IPS DF 6.9 (cell line): ENCODE measurements around the gene PLCD1.

Source experiments
- DNase-seq: peaks from one replicate; pipeline ENCODE4 v3.0.0-alpha.2; 2013; ENCODE audit warnings: low read depth, low spot score
- H3K27ac ChIP-seq: one replicate; pipeline ENCODE4 v1.5.1; 2013; ENCODE audit warnings: low read length, control low read depth
- H3K27me3 ChIP-seq: 2 replicates; pipeline ENCODE4 v1.6.1; 2013; ENCODE audit warnings: mild to moderate bottlenecking, low read length; ENCODE audit not compliant: control insufficient read depth, insufficient read depth
- H3K36me3 ChIP-seq: 2 replicates; pipeline ENCODE4 v1.6.1; 2013; ENCODE audit warnings: low read length; ENCODE audit not compliant: control insufficient read depth, insufficient read depth
- H3K4me1 ChIP-seq: 2 replicates; pipeline ENCODE4 v1.6.1; 2013; ENCODE audit warnings: low read length; ENCODE audit not compliant: control insufficient read depth, insufficient read depth
- H3K4me3 ChIP-seq: 2 replicates; pipeline ENCODE4 v1.5.1; 2013; ENCODE audit warnings: mild to moderate bottlenecking, low read length
- H3K9me3 ChIP-seq: 2 replicates; pipeline ENCODE4 v1.6.1; 2013; ENCODE audit warnings: low read length, inconsistent platforms; ENCODE audit not compliant: control insufficient read depth, insufficient read depth
- WGBS: extraction: QIAGEN DNeasy Blood & Tissue Kit; methylation state at CpG from one replicate; pipeline ENCODE4 v1.1.7; 2013; ENCODE audit warnings: mixed read lengths, missing lambda C conversion rate; ENCODE audit not compliant: insufficient read length, insufficient coverage; 5-methylcytosine and 5-hydroxymethylcytosine counted together

PLCD1 gene

DNA sequence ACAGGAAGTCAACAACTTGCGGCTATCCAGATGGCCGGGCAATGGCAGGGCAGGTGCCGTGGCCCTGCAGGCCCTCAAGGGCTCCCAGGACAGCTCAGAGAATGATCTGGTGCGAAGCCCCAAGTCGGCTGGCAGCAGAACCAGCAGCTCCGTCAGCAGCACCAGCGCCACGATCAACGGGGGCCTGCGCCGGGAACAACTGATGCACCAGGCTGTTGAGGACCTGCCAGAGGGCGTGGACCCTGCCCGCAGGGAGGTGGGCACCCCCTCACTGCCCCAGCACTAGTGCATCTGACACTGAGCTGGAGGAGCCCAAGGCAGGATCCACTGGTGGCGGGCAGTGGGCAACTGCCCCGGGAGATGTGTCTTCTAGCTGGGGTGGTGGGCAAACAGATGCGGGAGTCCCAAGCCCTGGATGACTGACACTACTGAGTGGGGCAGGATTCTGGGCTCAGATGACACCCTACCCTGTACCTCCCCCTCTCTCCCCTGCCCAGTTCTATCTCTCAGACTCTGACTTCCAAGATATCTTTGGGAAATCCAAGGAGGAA lies 22.9 kb downstream of the PLCD1 start:
- Histone ChIP-seq H3K9me3 (no peaks in the 10 kb centered on the region), H3K27ac (no peak overlapping the region), H3K27me3 (no peaks in the 10 kb centered on the region), H3K36me3 (0 out of 2 replicates have a peak, but pooled peaks cover 5% of the 10 kb centered on the region), H3K4me3 (no peak overlapping the region), H3K4me1 (no peaks in the 10 kb centered on the region)
- no CpG with 5 or more reads among the region's 16 CpGs for WGBS
- no peak for DNase-seq

DNA sequence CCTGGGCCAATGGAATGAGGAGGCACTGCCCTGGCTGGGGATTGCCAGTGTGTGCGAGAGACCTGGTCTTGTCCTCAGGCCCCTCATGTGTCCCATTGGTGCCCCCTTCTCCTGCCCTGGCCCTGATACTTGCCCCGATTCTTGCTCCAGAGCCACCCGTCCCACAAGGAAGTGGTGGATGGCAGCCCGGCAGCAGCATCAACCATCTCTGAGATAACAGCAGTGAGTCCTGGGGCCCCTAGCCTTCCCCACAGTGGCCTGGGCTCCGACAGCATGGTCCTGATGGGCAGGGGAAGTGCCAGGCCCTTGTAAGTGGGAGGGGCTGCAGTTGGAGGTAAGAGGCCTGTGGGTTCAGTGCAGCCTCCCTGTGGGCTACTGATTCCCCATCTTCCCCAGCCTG lies 23.4 kb downstream of the PLCD1 start:
- WGBS, result no CpG with 5 or more reads among the region's 5 CpGs
- Histone ChIP-seq H3K36me3 (0 out of 2 replicates have a peak, but pooled peaks cover 5% of the 10 kb centered on the region), H3K27me3 (no peaks in the 10 kb centered on the region), H3K9me3 (no peaks in the 10 kb centered on the region), H3K4me1 (no peaks in the 10 kb centered on the region), H3K27ac (no peak overlapping the region), H3K4me3 (no peak overlapping the region)
- DNase-seq, result no peak

DNA sequence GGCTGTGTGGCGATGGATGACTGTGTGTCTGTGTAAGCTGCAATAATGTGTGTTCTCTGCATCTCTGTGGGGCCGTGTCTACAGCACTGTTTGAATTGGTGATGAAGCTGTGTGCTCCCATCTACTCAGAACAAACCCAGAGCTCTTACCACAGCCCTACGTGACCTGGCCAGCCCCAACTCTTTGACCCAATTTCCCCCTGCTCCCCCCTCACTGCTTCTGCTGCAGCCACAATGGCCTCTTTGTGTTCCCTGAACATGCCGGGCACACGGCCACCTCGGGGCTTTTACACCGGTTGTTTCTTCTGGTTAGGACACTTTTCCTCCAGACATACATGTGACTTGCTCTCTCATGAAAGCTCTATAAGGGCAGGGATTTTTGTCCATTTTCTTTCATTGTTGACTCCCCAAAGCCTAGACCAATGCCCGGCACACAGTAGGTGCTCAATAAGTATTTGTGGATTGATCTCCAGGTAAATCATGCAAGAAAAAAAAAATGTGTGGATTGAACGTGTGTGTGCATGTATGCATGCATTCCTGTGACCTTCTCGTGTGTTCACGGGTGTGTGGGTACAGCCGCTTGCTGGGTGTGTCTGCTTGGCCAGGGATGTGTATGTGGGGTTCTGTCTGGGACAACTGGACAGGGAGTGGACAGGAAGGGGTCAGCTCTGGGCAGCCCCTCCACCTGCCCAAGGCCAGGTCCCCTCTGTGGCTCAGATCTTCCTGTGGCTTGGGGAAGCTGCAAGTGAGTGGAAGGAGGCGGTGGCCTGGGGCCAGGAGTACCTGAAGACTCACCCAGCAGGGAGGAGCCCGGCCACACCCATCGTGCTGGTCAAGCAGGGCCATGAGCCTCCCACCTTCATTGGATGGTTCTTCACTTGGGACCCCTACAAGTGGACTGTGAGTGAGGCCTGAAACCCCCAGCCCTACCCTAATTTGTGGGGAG lies 24.1 kb downstream of the PLCD1 start:
- Histone ChIP-seq H3K4me3 (no peak overlapping the region), H3K9me3 (no peaks in the 10 kb centered on the region), H3K27me3 (no peaks in the 10 kb centered on the region), H3K27ac (no peak overlapping the region), H3K36me3 (0 out of 2 replicates have a peak, but pooled peaks cover 5% of the 10 kb centered on the region), H3K4me1 (no peaks in the 10 kb centered on the region)
- no CpG with 5 or more reads among the region's 15 CpGs for WGBS
- DNase-seq, result no peak

DNA sequence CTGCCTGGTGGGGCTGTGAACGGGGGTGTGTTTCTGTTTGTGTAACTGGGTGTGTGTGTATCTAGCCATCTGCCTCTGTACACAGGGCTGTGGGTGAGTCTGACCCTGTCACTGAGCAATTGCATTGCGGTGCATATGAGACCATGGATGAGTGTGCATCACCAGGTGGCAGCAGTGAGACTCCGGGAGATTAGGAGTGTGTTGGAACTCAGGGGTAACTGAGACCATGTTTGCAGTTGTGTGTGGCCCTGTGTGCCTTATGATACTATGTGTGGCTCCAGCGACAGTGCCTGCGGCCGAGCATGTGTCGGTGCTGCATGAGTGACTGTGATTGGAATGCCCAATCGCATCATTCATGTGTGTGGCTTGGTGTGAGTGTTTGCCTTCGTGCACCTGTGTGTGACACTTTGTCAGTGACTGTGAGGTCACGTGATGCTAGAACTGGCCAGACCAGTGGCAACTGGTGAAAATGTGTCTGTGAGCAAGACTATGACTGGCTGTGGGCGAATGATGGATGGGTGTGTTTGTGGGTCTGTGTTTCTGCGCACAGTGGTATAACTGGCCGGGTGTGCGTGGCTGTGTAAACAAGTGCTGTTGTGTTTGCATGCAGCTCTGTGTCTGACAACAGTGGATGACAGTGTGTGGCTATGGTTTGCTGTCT lies 24.9 kb downstream of the PLCD1 start:
- Histone ChIP-seq H3K27ac (no peak overlapping the region), H3K4me1 (no peaks in the 10 kb centered on the region), H3K27me3 (no peaks in the 10 kb centered on the region), H3K4me3 (no peak overlapping the region), H3K36me3 (0 out of 2 replicates have a peak, but pooled peaks cover 5% of the 10 kb centered on the region), H3K9me3 (no peaks in the 10 kb centered on the region)
- no CpG with 5 or more reads among the region's 14 CpGs for WGBS
- DNase-seq, result no peak

DNA sequence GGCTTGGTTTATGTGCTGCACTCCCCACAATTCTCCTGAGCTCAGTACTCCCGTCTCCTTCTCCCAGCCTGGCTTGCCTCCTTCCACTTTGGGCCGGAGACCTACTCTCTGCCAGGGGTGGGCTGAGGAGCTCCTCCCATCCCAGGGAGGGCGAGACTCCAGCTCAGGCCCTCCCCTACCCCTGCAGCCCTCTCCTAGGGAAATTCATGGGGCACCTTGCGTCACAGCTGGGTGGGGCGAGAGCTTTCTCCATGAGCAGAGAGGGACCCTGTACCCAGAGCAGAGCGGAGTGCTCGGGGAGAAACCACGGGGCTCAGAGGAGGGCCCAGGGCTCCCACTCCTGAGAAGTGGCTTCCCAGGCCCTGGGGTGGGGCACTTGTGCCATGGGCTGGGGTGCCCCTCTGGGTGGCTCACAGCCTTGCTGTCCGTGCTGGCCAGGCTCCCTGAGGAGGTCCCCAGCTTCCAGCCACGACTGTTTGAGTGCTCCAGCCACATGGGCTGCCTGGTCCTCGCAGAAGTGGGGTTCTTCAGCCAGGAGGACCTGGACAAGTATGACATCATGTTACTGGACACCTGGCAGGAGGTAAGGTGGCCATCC lies 25.5 kb downstream of the PLCD1 start:
- Histone ChIP-seq H3K27me3 (no peaks in the 10 kb centered on the region), H3K27ac (no peak overlapping the region), H3K9me3 (no peaks in the 10 kb centered on the region), H3K36me3 (0 out of 2 replicates have a peak, but pooled peaks cover 5% of the 10 kb centered on the region), H3K4me3 (no peak overlapping the region), H3K4me1 (no peaks in the 10 kb centered on the region)
- no peak for DNase-seq
- WGBS, result no CpG with 5 or more reads among the region's 11 CpGs

DNA sequence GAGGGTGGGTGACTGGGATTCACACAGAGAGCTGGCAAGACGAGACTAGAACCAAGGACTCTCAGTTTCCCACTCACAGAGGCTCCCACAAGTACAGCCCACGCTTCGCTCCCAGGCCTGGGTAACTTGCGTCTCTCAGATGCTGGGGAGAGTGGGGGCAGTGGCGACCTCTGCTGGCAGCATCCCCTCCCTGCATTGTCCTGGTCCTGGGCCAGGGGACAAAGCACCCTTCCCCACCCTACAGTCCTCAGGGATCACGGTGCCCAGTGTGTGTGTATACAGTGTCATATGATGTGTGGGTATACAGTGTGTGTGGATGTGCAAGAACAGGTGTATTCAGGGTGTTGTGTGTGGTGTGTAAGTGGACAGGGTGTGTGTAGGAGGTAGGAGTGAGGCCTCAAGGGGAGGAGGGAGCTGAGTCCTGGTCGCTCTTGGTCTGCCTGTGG lies 26.0 kb downstream of the PLCD1 start:
- peaks cover 3% of the 10 kb centered on the region; the same call in 1 of the 2 replicates for H3K4me1 ChIP-seq
- WGBS, result no CpG with 5 or more reads among the region's 7 CpGs
- no peak for DNase-seq
- H3K36me3 ChIP-seq, result 0 out of 2 replicates have a peak, but pooled peaks cover 5% of the 10 kb centered on the region
- no peaks in the 10 kb centered on the region for H3K9me3 ChIP-seq
- no peaks in the 10 kb centered on the region for H3K27me3 ChIP-seq
- H3K27ac ChIP-seq, result no peak overlapping the region
- H3K4me3 ChIP-seq, result no peak overlapping the region

DNA sequence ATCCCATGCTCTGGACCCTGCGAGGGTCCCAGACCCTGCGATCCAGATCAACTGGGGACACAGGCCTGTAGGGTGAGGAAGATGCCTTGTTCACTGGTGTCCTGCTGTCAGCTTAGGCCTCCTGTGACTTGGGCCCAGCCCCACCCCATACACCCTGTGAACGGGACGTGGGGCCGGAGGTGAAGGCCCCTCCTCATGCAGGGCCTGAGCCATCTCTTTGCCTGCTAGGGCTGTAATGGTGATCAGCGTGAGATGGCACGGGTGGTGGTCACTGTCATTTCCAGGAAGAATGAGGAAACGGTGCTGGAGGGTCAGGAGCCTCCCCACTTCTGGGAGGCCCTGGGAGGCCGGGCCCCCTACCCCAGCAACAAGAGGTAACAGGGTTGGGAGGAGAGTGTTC lies 26.5 kb downstream of the PLCD1 start:
- no CpG with 5 or more reads among the region's 9 CpGs for WGBS
- Histone ChIP-seq H3K9me3 (no peaks in the 10 kb centered on the region), H3K4me3 (no peak overlapping the region), H3K36me3 (0 out of 2 replicates have a peak, but pooled peaks cover 2% of the 10 kb centered on the region), H3K27me3 (no peaks in the 10 kb centered on the region), H3K4me1 (peaks cover 6% of the 10 kb centered on the region), H3K27ac (no peak overlapping the region)
- no peak for DNase-seq

DNA sequence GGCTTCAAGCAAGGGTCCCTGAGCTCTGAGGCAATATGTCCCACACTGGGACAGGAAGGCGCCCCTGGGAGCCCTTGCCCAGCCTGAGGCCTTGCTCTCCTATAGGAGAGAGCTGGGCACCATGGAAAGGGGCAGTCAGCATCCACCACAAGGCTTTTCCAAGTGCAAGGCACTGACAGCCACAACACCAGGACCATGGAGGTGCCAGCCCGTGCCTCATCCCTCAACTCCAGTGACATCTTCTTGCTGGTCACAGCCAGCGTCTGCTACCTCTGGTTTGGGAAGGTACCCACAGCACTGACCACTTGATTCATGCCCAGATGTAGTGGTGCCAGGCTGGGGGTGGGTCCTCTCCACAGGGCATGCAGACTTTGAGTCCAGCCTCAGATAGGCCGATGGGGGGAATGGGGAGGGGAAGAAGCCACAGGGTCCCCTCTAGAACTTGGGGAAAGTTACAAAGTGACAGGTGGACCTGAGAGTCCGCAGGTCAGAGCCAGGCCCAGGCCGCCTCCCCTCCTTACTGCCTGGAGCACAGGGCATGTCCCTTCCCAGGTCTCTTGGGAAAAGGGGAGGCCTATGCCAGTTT lies 27.1 kb downstream of the PLCD1 start:
- H3K36me3 ChIP-seq, result no peaks in the 10 kb centered on the region
- no peaks in the 10 kb centered on the region for H3K27me3 ChIP-seq
- no peak overlapping the region for H3K4me3 ChIP-seq
- peaks cover 6% of the 10 kb centered on the region for H3K4me1 ChIP-seq
- no CpG with 5 or more reads among the region's 6 CpGs for WGBS
- no peak overlapping the region for H3K27ac ChIP-seq
- no peaks in the 10 kb centered on the region for H3K9me3 ChIP-seq
- DNase-seq, result no peak

DNA sequence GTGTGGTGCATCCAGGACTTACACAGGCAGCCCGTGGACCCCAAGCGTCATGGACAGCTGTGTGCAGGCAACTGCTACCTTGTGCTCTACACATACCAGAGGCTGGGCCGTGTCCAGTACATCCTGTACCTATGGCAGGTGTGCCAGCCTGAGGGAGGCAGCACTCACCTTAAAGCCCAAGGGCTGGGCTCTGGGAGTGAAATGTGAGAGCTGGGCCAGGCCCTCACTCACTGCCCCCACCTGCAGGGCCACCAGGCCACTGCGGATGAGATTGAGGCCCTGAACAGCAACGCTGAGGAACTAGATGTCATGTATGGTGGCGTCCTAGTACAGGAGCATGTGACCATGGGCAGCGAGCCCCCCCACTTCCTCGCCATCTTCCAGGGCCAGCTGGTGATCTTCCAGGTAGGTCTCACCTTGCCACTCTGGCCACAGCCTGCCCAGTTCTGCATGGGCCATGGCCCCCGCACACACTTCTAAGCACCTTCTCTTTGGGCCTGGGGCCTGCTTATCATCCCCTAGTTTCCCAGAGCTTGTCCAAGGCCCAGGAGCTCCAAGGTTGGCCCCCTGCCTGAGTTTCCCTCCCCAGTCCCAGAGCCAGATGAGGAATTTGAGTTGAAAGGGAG lies 27.9 kb downstream of the PLCD1 start:
- no peak overlapping the region for H3K4me3 ChIP-seq
- H3K27me3 ChIP-seq, result no peaks in the 10 kb centered on the region
- no peak overlapping the region for H3K27ac ChIP-seq
- no peak for DNase-seq
- WGBS, result no CpG with 5 or more reads among the region's 9 CpGs
- no peaks in the 10 kb centered on the region for H3K9me3 ChIP-seq
- H3K4me1 ChIP-seq, result peaks cover 6% of the 10 kb centered on the region
- H3K36me3 ChIP-seq, result no peaks in the 10 kb centered on the region
